GM19240 (cell line): ENCODE data around the gene ANP32B.
"Not testable (repeated sequence)": the region's sequence is repeated elsewhere in the genome, so short reads cannot be mapped to it uniquely, and the experiment has no call there.

Source experiments
- DNase-seq: peaks from one replicate; pipeline ENCODE4 v3.0.0; 2011; ENCODE audit warnings: low spot score; ENCODE audit not compliant: insufficient read length

The ANP32B gene

GRCh38 chr9:97962575-97962974, 20.6 kb upstream of the ANP32B start:
- no peak for DNase-seq

- no peak for DNase-seq
Measured at GRCh38 chr9:97963232-97963631, 19.9 kb upstream of the ANP32B start.

GRCh38 chr9:97964901-97965300, 18.2 kb upstream of the ANP32B start:
- DNase-seq, result no peak

- no peak for DNase-seq
Measured at GRCh38 chr9:97966493-97966892, 16.6 kb upstream of the ANP32B start.

- no peak for DNase-seq
Measured at GRCh38 chr9:97969014-97969413, 14.1 kb upstream of the ANP32B start.

- DNase-seq, result no peak
Measured at GRCh38 chr9:97970165-97970564, 13.0 kb upstream of the ANP32B start.

GRCh38 chr9:97972753-97973152, 10.4 kb upstream of the ANP32B start:
- no peak for DNase-seq

- no peak for DNase-seq
Measured at GRCh38 chr9:97975376-97975775, 7.8 kb upstream of the ANP32B start.

- not testable (repeated sequence) for DNase-seq
Measured at GRCh38 chr9:97976633-97977032, 6.5 kb upstream of the ANP32B start.

- DNase-seq, result no peak
Measured at GRCh38 chr9:97978371-97979130, 4.6 kb upstream of the ANP32B start.

- DNase-seq, result no peak
Measured at GRCh38 chr9:97979788-97980478, 3.2 kb upstream of the ANP32B start.

GRCh38 chr9:97980479-97980803, 2.7 kb upstream of the ANP32B start:
- DNase-seq, result no peak

- no peak for DNase-seq
Measured at GRCh38 chr9:97980918-97981845, 2.0 kb upstream of the ANP32B start.

GRCh38 chr9:97981846-97982682, 1.1 kb upstream of the ANP32B start:
- no peak for DNase-seq

- DNase-seq, result peak; percentile 13
Measured at GRCh38 chr9:97983589-97984187, 547 bp downstream of the ANP32B start.

- DNase-seq, result peak; percentile 34
Measured at GRCh38 chr9:97984188-97985057, 1.3 kb downstream of the ANP32B start.

GRCh38 chr9:97985058-97985861, 2.1 kb downstream of the ANP32B start:
- DNase-seq, result no peak

- DNase-seq, result no peak
Measured at GRCh38 chr9:97987487-97987886, 4.3 kb downstream of the ANP32B start.

- DNase-seq, result no peak
Measured at GRCh38 chr9:97990259-97990658, 7.1 kb downstream of the ANP32B start.
